Stomach (tissue), 4 donors: Measurements from ENCODE around the gene ZNF396.

Experiments
- CTCF ChIP-seq, 7 experiments: fragments of 450-650 bp in 4 of 7; fragments of 200-600 bp in 3 of 7; sonication (generic) in 3 of 7; IDR thresholded peaks; one replicate each; pipeline ENCODE4 v1.5.1; 2016 to 2019; ENCODE audit warnings: antibody characterized with exemption in 7 of 7, control low read depth in 2 of 7, mild to moderate bottlenecking in 1 of 7
- POLR2A ChIP-seq, 4 donors: fragments of 450-650 bp; IDR thresholded peaks; one replicate each; pipeline ENCODE4 v1.6.1; 2016; ENCODE audit warnings: antibody characterized with exemption in 4 of 4, control low read depth in 2 of 4, mild to moderate bottlenecking in 1 of 4, moderate library complexity in 1 of 4

GRCh38 chr18:35368595-35368994 is 8.5 kb downstream of the ZNF396 start:
- TF ChIP-seq POLR2A (IDR thresholded peaks at IDR 0.05) (no peak), CTCF (IDR thresholded peaks at IDR 0.05) (no peak)
